ENCODE measurements around the gene ADAM8. TPM values are rescaled to one million over a fixed set of nuclear protein-coding genes. Genes with fewer than 3 reads are reported as not detected.

ADAM8 gene
- polyA plus RNA-seq, 1 experiment: 0.77 TPM

- Histone ChIP-seq H3K27me3 (ENCODE audit: control insufficient read depth, insufficient read depth, low read length) (no peaks in the 10 kb centered on the region), H3K4me3 (ENCODE audit: low read depth, low read length) (no peak overlapping the region), H3K36me3 (ENCODE audit: control insufficient read depth, insufficient read depth, low read length) (peaks cover 38% of the 10 kb centered on the region)
- no peak for TF ChIP-seq CTCF (IDR thresholded peaks at IDR 0.05; ENCODE audit: insufficient read depth, low read depth, low read length)
- DNase-seq (ENCODE audit: low read depth): no peak
- ChIA-PET POLR2A (no interaction called here), CTCF (interaction anchor here (1.2 to 1.8 kb wide), 2 partner anchors 9 to 28 kb away, joined by 4 to 6 read pairs; no protein-coding TSS in a partner anchor)
Measured at GRCh38 chr10:133279326-133280226, 2.9 kb upstream of the ADAM8 start.

DNA sequence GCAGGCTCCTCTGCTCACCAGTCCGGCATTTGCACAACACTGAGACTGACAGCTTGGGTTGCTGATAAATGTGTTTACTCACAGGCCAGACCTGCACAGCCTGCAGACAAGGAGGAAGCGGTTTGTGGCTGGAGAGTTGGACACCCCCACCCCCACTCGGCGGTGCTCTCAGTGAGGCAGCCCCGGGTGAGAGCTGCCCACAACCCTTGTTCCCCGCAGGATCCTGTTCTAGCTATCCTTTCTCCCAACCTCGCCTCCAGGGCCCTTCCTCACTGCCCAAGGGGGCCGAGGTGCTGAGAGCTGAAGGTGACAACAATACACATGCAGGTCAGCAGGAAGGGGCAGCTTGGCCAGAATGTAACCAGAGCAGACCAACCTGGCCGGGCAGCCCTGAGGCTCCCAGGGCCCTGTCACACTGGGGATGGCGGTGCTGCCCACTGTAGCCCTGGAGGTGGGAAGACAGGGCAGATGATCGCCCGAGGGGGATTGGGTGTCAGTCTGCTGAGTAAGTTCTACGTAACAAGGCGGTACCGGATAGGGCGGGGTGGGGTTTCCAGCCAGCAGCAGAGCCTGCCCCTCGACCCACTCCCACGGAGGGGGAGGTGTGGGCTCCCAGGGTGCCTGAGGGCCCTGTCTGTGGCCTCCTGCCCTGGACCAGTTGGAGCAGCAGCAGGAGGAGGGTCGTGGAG is 2.1 kb upstream of the ADAM8 start:
- POLR2A ChIA-PET: no interaction called here
- no peak for DNase-seq (ENCODE audit: low read depth)
- CTCF ChIA-PET: interaction anchor here (1.1 to 1.2 kb wide), 2 partner anchors 9 to 10 kb away, joined by 3 to 4 read pairs; no protein-coding TSS in a partner anchor

GRCh38 chr10:133277993-133278576 is 1.4 kb upstream of the ADAM8 start:
- POLR2A ChIA-PET: no interaction called here
- DNase-seq (ENCODE audit: low read depth): no peak
- TF ChIP-seq CTCF (IDR thresholded peaks at IDR 0.05; ENCODE audit: insufficient read depth, low read depth, low read length): no peak

More for the DNA sequence above, 2.1 kb upstream of the ADAM8 start:
- H3K27me3 ChIP-seq (ENCODE audit: control insufficient read depth, insufficient read depth, low read length): no peaks in the 10 kb centered on the region
- peaks cover 32% of the 10 kb centered on the region for H3K36me3 ChIP-seq (ENCODE audit: control insufficient read depth, insufficient read depth, low read length)
- TF ChIP-seq CTCF (IDR thresholded peaks at IDR 0.05; ENCODE audit: insufficient read depth, low read depth, low read length): no peak
- no peak overlapping the region for H3K4me3 ChIP-seq (ENCODE audit: low read depth, low read length)

DNA sequence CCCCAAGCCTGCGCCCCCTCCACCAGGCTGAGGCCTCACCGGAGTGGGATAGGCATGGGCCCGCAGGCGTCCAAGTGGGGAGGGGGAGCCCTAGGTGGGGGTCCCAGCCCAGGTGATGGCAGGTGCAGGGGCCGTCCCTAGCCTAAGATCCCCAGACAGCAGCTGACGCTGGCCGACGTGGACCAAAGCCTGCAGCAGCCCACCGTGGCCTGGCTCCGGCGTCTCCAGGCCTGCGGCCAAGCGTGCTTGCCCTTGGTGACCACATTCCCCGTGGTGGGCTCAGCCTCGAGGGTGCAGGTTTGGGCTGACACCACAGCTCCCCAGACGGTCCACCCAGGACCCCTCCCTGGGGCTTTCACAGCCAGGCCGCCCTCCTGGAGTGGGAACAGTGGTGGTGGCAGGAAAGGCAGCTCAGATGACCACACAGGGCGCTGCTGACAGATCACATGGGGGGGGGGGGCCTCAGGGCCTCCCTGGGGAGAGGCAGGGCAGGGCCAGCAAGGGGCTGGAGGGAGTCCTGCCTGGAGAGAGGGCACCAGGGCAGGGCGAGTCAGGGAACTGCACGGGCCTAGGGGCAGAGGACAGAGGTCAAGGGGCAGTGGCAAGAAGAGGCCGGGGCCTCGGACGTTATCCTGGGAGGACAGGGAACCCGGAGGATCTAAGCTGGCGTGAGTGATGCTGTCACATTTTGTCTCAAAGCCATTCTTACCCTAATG is 767 bp upstream of the ADAM8 start:
- POLR2A ChIA-PET: no interaction called here
- CTCF ChIA-PET: interaction anchor here (1.1 kb wide), 1 partner anchor 10 kb away, joined by 3 read pairs; no protein-coding TSS in a partner anchor

More at GRCh38 chr10:133277993-133278576, 1.4 kb upstream of the ADAM8 start:
- no peak overlapping the region for H3K4me3 ChIP-seq (ENCODE audit: low read depth, low read length)
- CTCF ChIA-PET: interaction anchor here (1.1 to 1.2 kb wide), 2 partner anchors 9 to 11 kb away, joined by 3 to 4 read pairs; no protein-coding TSS in a partner anchor
- H3K27me3 ChIP-seq (ENCODE audit: control insufficient read depth, insufficient read depth, low read length): no peaks in the 10 kb centered on the region
- H3K36me3 ChIP-seq (ENCODE audit: control insufficient read depth, insufficient read depth, low read length): peaks cover 27% of the 10 kb centered on the region

More for the DNA sequence above, 767 bp upstream of the ADAM8 start:
- H3K36me3 ChIP-seq (ENCODE audit: control insufficient read depth, insufficient read depth, low read length): peaks cover 22% of the 10 kb centered on the region
- no peak for DNase-seq (ENCODE audit: low read depth)
- H3K27me3 ChIP-seq (ENCODE audit: control insufficient read depth, insufficient read depth, low read length): no peaks in the 10 kb centered on the region
- no peak for TF ChIP-seq CTCF (IDR thresholded peaks at IDR 0.05; ENCODE audit: insufficient read depth, low read depth, low read length)
- no peak overlapping the region for H3K4me3 ChIP-seq (ENCODE audit: low read depth, low read length)
